GM21526 (cell line): ENCODE results near the gene ZPBP2.
A peak's percentile ranks its signal among the peaks of the same experiment; 100 is the strongest.
"Not testable (repeated sequence)": the region's sequence is repeated elsewhere in the genome, so short reads cannot be mapped to it uniquely, and the experiment has no call there.

Experiments used
- ATAC-seq: cut with Tn5 transposase; IDR thresholded peaks from one replicate; pipeline ENCODE4 v1.9.1; 2021; ENCODE audit warnings: moderate library complexity; ENCODE audit not compliant: unreplicated experiment, low FRiP score

The ZPBP2 gene

GRCh38 chr17:39854909-39855308 lies 13.1 kb upstream of the ZPBP2 start:
- no peak for ATAC-seq

GRCh38 chr17:39855911-39856649 lies 11.9 kb upstream of the ZPBP2 start:
- not testable (repeated sequence) for ATAC-seq

GRCh38 chr17:39861235-39861634 lies 6.8 kb upstream of the ZPBP2 start:
- no peak for ATAC-seq

- no peak for ATAC-seq
Measured at GRCh38 chr17:39863244-39863917, 4.6 kb upstream of the ZPBP2 start.

GRCh38 chr17:39863918-39864746 lies 3.9 kb upstream of the ZPBP2 start, which contains the start of gene IKZF3:
TSS of gene IKZF3 (minus strand) at chr17:39864312. CDS start at chr17:39864126, 186 bp downstream.
- ATAC-seq = no peak

- no peak for ATAC-seq
Measured at GRCh38 chr17:39866013-39866730, 1.8 kb upstream of the ZPBP2 start.

GRCh38 chr17:39867084-39867879 lies 720 bp upstream of the ZPBP2 start:
- ATAC-seq = peak; percentile 53

GRCh38 chr17:39868554-39868942 lies 546 bp downstream of the ZPBP2 start:
- ATAC-seq = no peak

- no peak for ATAC-seq
Measured at GRCh38 chr17:39870776-39871175, 2.8 kb downstream of the ZPBP2 start.

- ATAC-seq = no peak
Measured at GRCh38 chr17:39871801-39872200, 3.8 kb downstream of the ZPBP2 start.

GRCh38 chr17:39872751-39873150 lies 4.7 kb downstream of the ZPBP2 start:
- no peak for ATAC-seq

GRCh38 chr17:39886102-39886501 lies 18.1 kb downstream of the ZPBP2 start:
- ATAC-seq = not testable (repeated sequence)

GRCh38 chr17:39887078-39887477 lies 19.1 kb downstream of the ZPBP2 start:
- ATAC-seq = no peak

GRCh38 chr17:39889200-39889599 lies 21.2 kb downstream of the ZPBP2 start:
- ATAC-seq = no peak

- ATAC-seq = no peak
Measured at GRCh38 chr17:39894681-39895376, 26.8 kb downstream of the ZPBP2 start.

GRCh38 chr17:39898088-39898487 lies 30.1 kb downstream of the ZPBP2 start:
- ATAC-seq = no peak

GRCh38 chr17:39899215-39899614 lies 31.2 kb downstream of the ZPBP2 start:
- ATAC-seq = no peak

GRCh38 chr17:39902027-39902426 lies 34.0 kb downstream of the ZPBP2 start:
- not testable (repeated sequence) for ATAC-seq
